GM18508 (cell line): ENCODE results near the gene KCNIP2.

Experiments used
- ATAC-seq: cut with Tn5 transposase; IDR thresholded peaks from one replicate; pipeline ENCODE4 v1.9.1; 2021; ENCODE audit warnings: moderate number of reproducible peaks; ENCODE audit not compliant: insufficient read depth, unreplicated experiment

Gene KCNIP2

DNA sequence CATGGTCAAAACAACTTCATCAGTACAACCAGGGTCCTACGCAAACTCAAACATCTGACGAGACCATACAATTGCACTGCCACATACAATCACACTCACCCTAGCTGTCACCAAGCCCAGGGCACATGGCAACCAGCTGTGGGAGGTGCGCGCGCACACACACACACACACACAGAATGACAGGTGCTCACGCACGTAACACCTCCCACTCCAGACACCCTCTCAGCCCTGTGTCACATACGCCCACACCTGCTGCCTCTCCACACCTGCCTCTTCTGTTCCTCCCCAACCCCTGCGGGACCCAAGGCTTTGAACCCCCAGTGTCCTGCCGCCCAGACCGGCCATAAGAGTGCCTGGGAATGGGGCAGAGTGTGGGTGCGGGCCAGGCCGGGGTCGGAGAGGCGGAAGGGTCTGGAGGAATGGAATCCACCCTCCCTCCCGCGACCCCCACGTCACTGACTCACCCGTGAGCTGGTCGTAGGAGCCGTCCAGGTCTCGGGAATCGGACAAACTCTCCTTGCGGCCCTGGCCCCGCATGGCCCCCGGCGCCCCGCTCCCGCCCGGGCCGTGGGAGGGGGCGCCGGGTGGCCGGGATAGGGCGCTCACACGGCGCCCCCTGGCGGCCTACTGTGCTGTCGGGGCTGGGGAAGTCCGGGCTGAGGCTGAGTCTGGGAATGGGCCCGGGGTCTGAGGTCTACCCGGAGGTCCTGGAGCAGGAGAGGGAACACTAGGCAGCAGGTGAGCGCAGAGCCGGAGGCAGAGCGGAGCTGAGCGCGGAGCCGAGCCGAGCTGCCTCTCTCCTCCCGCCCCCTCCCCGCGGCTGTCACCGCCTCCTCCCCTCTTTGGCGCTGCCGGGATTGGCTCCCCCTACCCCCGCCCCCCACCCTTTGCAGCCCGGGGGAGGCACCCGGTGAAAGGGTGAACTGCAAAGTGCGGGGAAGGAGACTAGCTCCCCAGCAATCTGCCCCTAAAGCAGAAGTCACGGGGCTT lies at the start of gene KCNIP2:
Gene KCNIP2, minus strand, starts transcription at position 769 of the 990 bp plus-strand sequence. Its CDS starts 232 bp downstream, at position 537.
- no peak for ATAC-seq

DNA sequence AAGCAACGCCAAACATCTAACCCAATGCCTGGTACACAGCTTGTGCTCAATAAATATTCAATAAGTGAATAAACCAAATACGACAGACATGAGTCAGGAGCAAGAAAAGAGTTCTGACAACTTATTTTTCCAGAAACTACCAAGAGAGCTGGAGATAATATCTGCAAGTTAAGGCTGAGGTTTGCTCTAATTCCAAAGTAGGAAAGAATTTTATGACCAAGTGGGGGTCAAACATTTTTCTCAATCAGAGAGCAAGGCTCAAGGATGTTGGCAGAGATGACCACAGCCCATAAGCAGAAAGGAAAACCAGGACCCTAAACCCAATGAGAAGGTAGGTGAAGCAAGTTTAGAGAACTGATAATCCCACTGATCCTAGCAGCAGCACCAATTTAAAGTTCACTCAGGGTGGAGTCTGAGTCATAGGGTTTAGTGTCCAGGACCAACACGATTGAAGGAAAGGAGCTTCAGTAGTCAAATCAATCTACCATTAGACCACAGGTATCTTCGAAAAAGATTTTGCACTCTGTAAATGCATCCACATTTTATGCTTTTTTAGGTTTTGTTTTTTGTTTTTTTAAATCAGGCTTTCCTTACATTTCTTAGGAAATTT lies 49.3 kb upstream of the KCNIP2 start:
- ATAC-seq, result no peak

DNA sequence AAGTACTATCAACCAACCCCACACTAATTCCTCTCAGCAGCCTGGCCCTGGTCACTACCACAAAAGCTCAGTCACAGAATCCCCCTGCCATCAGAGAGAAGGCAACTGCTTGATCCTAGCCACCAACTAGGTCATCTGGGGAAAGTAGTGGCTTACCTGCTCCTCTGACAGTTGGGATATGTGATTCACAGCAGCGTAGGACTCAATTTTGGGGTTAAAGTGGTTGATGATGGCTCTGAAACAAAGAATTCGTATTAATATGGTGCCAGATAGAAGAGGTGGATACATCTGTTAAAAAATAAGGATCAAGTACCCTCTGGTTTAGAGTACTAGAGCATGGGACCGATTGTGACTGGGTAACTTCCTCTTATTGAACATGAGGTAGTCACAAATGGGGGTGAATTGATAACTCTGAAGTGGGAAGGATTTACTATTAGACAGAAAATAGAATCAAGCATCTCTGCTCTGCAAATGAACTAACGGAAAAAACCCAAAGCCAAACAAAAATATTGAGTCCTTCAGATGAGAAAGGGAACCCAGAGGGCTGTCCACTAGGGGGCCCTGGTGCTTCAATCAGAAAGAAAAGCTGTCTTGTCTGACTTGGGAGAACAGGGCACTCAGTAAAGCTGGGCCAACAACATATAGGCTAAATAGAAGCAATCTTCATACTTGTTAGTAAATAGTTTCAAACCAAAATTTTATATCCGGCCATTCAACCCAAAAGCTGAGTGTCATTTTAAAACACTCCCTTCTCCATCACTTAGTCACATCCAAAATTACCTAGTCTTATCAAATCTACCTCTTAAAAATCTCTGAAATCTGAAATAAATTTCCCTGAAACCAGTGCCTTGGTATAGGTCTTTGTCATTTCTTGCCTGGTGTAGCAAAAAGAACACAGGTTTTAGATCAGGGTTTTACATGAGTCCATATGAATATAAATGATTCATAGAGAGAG lies 45.9 kb upstream of the KCNIP2 start:
- ATAC-seq, result no peak

DNA sequence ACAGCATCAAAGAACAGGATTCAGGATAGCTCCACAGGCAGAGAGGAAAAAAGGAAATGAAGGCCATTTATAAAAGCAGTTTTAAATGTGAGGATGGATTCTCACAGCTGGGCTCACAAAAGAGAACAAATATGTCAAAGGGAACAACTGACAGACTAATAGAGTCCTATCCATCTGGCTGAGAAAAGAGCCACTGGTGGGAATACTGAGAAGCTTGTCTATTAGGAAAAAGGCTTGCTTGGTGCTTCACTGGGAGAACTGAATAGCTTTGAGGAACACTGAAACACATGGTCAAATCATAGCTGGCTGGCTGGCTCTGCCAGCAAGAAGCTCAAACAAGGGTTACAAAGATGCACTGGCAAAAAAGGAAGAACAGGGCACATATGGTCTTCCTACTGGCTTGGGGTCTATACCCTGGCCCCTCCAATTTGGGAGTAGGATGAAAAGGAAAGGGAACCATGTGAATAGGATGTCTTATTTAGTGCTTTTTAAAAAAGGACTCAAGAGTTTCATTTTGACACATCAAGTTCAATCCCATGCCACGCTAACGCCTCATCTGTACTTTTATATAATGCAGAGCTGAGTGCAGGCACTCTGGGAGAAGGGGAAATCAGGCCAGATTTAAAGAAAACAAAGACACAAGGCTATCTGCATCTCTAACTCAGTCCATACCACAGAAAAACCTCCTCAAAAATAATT lies 44.8 kb upstream of the KCNIP2 start:
- no peak for ATAC-seq

DNA sequence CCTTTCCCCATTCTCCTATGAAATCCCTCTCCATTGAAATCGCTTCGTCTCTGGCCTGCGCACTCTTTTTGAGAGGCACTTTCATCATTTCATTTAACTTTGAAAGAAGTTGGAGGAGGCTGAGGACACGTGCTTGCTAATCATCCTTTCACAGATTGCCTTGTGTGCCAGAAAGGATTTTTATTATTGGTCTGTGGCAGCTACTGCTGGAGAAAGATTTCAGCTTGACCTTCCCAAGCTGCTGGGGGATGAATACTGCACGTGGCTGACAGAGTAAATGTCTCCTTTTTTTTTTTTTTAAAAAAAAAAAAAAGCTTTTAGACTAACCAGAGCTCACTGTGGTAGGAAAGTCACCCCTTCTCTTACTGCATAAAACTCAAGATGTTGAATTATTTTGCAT lies 44.2 kb upstream of the KCNIP2 start:
- ATAC-seq, result no peak

DNA sequence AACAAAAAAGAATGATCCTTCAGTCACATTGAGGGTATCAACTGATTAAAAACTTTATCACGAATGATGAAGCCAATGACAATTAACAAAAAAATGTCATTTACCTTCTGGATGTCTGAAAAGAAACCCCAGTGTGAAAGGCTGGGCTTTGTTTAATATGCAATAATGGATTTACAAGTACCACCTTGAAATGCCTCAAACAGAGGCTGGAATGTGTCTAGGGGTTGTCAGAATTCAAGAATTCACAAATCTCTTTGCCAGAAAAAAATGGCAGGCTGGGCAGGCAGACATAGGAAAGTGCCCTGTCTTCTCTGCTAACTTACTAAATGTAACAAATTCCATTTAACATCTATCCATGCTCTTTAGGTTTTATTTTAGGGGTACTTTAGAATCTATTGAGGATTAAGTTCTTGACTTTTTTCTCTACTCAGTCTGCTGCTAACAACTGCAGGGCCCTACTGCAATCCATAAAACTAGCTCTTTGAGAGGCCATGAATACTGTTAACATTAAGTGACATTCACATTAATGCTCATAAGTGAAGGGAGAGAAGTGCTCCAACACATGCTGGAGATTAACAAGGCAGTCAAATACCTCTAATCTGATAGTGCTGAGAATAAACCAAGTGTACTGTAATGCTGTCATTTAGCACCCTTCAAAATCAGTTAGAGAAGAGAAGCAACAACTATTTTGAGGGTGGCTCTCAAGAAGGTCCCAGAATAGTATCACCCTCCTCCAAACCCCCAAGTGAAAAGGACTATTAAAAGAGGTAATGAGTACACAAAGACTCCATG lies 43.1 kb upstream of the KCNIP2 start:
- ATAC-seq, result no peak

DNA sequence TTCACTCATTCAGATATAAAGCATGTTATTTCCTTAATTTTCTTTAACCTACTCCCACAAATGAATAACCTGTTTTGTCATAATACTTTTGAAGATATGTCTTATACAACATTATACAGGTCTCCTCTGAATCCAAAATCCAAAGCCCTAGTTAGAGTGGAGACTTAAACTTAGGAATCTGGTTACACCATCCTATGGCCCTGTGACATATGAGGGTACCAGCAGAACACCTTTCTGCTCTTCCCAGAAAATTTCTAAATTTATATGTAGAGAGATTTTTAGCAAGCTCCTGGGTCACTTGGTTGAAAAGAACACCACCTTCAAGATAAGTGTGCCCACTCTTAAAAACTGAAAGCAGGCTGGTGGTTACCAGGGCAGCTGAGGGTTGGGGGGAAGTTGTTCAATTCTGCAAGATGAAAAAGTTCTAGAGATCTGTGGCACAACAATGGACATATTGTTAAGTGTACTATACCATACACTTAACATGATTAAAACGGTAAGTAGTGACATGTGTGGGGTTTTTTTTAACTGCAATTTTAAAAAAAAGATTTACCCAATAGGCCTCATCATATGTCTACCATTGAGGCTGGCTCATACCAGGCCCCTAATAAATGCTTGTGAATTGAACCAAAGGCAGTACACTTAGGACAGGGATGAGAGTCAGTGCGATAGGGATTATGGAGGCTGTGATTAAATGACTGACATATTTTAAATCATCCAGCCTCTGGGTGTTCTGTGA lies 37.6 kb upstream of the KCNIP2 start:
- ATAC-seq, result no peak

DNA sequence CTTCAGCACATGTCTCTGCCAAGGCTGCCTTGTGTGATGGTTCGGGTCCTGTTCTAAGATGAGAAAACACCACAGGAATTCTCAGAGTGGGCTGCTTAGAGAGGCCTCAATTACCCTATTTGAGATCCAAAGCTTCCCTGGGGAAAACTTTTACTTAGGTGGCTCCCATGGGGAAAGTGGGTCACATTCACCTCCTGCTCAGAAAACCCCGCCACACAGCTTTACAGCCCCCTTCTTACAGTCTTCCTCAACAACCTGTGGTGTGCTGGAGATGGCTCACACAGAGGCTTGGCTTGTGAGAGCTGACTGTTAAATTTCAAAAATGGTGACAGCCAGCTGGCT lies 36.6 kb upstream of the KCNIP2 start:
- no peak for ATAC-seq

DNA sequence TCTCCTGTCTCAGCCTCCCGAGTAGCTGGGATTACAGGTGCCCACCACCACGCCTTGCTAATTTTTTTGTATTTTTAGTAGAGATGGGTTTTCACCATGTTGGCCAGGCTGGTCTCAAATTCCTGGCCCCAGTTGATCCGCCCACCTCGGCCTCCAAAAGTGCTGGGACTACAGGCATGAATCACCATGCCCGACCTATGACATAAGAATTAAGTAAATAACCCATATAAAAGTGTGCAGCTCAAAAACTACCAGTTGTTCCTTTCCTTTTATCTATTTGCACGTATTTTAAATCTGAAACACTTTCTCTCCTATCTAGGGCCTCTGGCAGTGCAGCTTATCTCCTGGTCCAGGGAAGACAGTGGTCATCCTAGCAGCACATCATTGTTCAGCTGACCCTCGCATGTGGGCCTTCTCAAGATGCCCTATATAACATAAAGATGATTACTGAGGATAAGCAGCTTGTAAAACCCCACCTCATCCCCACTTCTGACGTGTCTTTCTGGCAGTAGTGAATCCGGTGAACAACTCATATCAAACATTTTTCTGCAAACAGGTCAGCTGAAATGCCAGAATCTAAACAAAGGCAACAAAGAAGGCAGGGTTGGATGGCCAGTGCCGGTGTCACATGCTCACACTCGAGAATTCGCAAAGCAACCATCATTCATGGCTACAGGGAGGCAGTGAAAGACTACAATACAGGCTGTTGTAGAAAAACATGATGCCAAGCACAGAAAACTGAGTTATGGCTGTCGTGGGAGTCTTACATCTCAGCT lies 36.0 kb upstream of the KCNIP2 start:
- no peak for ATAC-seq

DNA sequence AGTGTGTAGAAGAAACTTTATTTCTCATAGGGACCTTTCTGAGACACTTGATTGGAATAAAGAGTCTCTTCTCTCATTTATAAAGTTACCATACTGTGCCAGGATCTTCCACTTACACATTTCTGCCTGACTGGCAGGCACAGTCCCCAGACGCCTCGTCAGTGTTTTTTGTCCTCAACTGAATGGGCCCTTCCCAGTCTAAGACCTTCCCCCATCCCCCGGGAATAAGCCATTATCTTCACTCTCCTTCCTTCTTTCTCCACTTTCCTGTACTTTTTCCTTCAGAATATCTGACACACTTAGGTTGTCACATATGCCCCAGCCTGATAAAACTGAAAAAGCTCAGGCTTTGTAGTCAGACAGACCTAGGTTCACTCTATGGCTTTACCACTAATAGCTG lies 35.3 kb upstream of the KCNIP2 start:
- ATAC-seq, result no peak

DNA sequence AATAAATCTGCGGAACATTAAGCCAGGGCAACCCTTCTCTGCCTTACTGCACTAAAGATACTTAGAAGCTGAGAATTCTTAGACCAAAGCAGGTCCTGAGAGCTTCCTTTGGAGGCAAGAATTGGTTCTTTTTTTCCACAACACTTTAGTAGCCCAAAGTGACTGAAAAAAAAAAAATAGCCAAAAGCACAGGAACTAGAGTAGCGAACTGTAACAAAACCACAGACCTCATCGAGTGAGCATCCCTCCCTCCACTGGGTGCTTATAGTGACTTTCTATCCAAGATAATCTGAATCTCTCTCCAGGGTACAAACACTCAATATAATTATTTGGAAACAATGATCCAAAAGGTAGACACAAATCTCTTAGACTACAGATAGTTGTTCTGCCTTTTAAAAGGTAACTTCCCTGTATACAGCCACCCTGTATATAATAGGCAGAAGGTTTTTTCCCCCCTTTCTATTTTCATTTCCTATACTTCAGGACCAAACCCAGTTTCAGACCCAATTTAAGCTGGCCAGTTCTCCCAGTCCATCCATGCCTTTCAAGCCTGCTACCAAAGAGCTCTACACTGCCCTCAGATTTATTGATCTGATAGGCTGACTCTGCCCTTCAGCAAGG lies 31.6 kb upstream of the KCNIP2 start:
- no peak for ATAC-seq

DNA sequence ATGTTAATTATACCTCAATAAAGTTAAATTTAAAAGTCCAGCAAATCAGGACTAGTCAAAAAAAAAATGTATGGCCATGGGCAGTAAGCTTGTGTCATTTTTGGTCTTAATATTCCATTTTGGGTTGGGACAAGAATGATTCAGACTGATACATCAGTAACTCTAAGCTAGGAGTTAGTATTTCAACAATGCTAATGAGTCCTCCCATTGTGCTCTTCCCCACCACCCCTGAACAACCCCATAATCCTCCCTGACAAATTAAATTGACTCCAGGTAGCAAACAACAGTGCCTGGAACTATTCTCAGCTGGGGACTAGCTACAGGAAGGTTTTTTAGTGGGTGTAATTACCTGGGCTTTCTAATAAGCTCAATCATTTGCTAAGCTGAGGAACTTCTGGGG lies 30.7 kb upstream of the KCNIP2 start:
- no peak for ATAC-seq

DNA sequence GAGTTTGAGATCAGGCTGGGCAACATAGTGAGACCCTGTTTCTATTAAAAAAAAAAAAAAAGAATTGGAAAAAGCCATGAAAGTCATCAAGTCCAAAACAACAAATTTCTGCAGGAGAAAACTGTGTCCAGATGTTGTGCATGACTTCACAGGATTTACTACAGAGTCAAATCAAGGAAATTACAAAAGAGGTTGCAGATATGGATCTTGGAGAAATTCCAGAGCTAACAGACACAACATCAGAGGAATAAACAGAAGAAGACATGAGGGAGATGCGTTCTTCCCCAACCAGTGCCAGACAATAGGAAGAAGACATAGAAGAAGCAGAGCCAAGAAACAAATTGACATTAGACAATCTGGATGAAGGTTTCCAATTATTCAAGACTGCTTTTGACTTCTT lies 24.3 kb upstream of the KCNIP2 start:
- no peak for ATAC-seq

DNA sequence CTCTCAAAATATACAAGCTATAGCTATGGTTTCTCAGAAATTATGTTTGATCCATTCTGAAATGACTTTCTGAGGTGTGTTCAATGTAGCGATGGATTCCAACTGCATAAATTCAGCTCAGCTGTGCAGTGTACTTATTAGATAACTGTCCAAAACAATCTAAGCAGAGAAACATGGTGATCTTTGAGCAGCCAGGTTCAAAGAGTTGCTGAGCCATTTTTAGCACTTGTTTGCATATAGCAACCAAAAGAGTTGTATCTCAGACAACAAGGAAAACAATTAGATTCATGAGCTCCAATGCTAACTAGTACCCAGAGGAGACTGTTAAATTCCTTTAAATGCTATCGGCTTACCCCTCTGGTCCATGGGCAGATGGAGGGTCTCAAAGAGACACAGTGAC lies 15.9 kb upstream of the KCNIP2 start:
- ATAC-seq, result no peak

DNA sequence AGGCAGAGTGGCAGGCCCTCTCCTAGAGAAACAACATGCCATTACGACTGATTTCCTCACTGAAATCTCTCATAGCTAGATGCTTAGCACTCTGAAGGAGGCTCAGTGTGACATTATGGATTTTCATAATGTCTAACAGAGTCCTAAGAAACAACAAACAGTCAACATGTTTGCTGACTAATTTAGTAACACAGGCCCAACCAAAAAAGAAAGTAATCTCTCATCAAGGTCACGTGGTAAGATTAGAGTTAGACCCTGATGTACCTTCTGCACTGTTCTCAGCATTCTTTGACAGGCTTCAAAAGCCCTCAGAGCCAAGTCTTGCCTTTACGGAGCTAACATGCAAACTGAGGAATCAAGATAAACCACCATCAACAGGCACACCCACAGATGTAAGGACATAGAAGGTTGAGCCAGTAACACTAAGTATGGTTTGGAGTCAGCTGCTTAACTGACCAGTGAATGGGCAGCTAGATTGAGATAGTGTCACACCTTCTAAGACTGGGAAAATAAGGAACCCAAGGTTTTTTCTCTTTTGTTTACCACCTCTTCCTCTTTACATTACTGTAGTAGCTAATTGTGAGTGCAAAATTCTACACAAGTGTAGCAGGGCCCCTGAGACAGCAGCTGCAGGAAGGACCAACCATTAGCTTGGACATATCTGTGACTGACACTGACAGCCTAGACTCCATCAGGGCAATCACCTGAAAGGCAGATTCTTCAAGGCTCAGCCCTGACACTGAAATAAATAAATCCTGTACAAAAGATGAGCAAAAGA lies 15.3 kb upstream of the KCNIP2 start:
- ATAC-seq, result no peak

DNA sequence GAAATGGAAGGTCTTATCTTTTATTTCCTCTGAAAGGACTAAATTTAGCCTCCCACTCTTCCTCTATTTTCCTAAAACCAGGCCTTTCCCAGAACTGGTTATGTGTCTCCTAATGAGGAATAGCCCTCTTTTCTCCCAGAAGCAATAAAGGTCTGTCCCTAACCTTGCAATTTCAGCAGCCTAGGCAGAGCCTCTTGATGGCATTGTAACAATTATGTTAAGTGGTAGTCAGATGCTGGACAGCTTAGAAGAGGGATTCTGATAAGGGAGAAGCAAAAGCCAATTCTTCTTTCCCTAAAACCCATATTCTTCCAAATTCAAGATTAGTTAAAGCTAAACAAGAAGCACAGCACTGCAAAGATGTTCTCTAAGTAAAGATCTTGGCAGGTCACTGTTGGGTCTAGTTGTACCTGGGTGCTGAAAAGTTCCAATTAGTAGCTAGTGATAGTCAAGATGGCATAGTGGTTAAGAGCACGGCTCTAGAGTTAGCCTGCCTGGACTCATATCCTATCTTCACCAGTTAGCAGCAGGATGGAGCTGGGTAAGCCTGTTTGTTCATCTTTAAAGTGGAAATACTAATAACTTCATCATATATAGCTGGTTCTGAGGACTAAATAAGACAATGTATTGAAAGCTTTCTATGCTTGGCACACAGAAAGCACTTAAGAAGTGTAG lies 14.3 kb upstream of the KCNIP2 start:
- no peak for ATAC-seq
